Measurements from ENCODE around the gene AGFG2. TPM values are rescaled to one million over a fixed set of nuclear protein-coding genes. Genes with fewer than 3 reads are reported as not detected.

The AGFG2 gene
- total and polyA plus RNA-seq, 4 donors = 37.2 to 48.8 (median 42.3) TPM

DNA sequence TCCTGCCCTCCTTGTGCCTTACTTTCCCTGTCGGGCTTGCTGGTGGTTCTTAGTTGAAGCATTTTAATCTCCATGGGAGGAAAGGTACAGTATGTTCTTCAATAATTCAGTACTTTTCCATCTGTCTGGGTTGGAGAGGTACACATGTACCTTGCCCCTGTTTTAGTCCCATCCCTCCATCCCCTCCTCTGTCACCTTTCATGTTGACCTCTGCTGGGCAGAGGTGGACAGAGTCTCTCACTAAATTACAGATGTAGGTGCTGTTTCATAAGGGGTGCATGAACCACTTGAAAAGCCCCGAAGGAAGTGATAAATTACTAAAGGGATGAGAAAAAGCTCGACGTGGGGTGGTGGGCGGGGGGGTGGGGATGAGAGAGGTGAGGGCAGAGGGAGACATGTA lies 5.4 kb downstream of the AGFG2 start:
- Histone ChIP-seq H3K4me1 (ENCODE audit: control insufficient read depth in 4 of 4, insufficient read depth in 4 of 4, low read length in 3 of 4) (peaks cover 18 to 79% (median 72%) of the 10 kb centered on the region in 4 donors), H3K9ac (ENCODE audit: low read depth in 1 of 2, low read length in 2 of 2) (peak overlapping the region in 1 of 2 donors; percentile 64), H3K4me3 (ENCODE audit: low read depth in 1 of 3, low read length in 3 of 3) (peak overlapping the region in 1 of 3 donors; percentile 21), H3K27ac (ENCODE audit: low read depth in 1 of 2, low read length in 2 of 2) (peak overlapping the region; percentile 89 to 92), H3K27me3 (ENCODE audit: control insufficient read depth in 4 of 4, insufficient read depth in 4 of 4, low read length in 3 of 4) (no peaks in the 10 kb centered on the region), H3K9me3 (ENCODE audit: control insufficient read depth in 4 of 4, low read length in 3 of 4) (no peaks in the 10 kb centered on the region), H3K36me3 (ENCODE audit: control insufficient read depth in 4 of 4, insufficient read depth in 3 of 4, low read depth in 1 of 4, low read length in 3 of 4) (peaks cover 0 to 7% (median 0%) of the 10 kb centered on the region in 4 donors)
- no peak for DNase-seq (ENCODE audit: low spot score)
- TF ChIP-seq NR2F2 (IDR thresholded peaks at IDR 0.05) (peak; percentile 29), TAF1 (conservative IDR thresholded peaks at IDR 0.05) (no peak), HNF4A (conservative IDR thresholded peaks at IDR 0.05) (peak; percentile 69 to 81), EGR1 (IDR thresholded peaks at IDR 0.05; ENCODE audit: low read depth in 2 of 2) (no peak), RXRA (IDR thresholded peaks at IDR 0.05) (peak; percentile 43 to 48), GABPA (IDR thresholded peaks at IDR 0.05 in 1 of 2, conservative IDR thresholded peaks at IDR 0.05 in 1 of 2) (no peak), HNF4G (IDR thresholded peaks at IDR 0.05) (peak; percentile 37), JUND (IDR thresholded peaks at IDR 0.05) (no peak), REST (IDR thresholded peaks at IDR 0.05) (no peak), FOXA1 (IDR thresholded peaks at IDR 0.05) (peak; percentile 51), RAD21 (IDR thresholded peaks at IDR 0.05) (no peak), FOXA2 (IDR thresholded peaks at IDR 0.05) (peak; percentile 35), YY1 (IDR thresholded peaks at IDR 0.05) (no peak), ZBTB33 (IDR thresholded peaks at IDR 0.05) (no peak), ATF3 (IDR thresholded peaks at IDR 0.05) (no peak), SP1 (IDR thresholded peaks at IDR 0.05) (peak; percentile 76)
- TF ChIP-seq, protein P1, sequence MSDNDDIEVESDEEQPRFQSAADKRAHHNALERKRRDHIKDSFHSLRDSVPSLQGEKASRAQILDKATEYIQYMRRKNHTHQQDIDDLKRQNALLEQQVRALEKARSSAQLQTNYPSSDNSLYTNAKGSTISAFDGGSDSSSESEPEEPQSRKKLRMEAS (IDR thresholded peaks at IDR 0.05) = peak; percentile 30
- TF ChIP-seq, protein P2, sequence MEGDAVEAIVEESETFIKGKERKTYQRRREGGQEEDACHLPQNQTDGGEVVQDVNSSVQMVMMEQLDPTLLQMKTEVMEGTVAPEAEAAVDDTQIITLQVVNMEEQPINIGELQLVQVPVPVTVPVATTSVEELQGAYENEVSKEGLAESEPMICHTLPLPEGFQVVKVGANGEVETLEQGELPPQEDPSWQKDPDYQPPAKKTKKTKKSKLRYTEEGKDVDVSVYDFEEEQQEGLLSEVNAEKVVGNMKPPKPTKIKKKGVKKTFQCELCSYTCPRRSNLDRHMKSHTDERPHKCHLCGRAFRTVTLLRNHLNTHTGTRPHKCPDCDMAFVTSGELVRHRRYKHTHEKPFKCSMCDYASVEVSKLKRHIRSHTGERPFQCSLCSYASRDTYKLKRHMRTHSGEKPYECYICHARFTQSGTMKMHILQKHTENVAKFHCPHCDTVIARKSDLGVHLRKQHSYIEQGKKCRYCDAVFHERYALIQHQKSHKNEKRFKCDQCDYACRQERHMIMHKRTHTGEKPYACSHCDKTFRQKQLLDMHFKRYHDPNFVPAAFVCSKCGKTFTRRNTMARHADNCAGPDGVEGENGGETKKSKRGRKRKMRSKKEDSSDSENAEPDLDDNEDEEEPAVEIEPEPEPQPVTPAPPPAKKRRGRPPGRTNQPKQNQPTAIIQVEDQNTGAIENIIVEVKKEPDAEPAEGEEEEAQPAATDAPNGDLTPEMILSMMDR (IDR thresholded peaks at IDR 0.05; ENCODE audit: low read depth, low read length, missing input control) = no peak
- 14% methylated on average over 5 of the region's 5 CpGs for WGBS

Measured in liver (tissue), 9 donors.